ENCODE results near the gene RAB31. TPM values are rescaled to one million over a fixed set of nuclear protein-coding genes. Genes with fewer than 3 reads are reported as not detected.
A peak's percentile ranks its signal among the peaks of the same experiment; 100 is the strongest.

RAB31 gene
- total and polyA plus RNA-seq, 2 of the 13 experiments (the other 11 are each of a cell fraction or from before 2014, with no cell fraction given), result 1.1 to 1.7 TPM

DNA sequence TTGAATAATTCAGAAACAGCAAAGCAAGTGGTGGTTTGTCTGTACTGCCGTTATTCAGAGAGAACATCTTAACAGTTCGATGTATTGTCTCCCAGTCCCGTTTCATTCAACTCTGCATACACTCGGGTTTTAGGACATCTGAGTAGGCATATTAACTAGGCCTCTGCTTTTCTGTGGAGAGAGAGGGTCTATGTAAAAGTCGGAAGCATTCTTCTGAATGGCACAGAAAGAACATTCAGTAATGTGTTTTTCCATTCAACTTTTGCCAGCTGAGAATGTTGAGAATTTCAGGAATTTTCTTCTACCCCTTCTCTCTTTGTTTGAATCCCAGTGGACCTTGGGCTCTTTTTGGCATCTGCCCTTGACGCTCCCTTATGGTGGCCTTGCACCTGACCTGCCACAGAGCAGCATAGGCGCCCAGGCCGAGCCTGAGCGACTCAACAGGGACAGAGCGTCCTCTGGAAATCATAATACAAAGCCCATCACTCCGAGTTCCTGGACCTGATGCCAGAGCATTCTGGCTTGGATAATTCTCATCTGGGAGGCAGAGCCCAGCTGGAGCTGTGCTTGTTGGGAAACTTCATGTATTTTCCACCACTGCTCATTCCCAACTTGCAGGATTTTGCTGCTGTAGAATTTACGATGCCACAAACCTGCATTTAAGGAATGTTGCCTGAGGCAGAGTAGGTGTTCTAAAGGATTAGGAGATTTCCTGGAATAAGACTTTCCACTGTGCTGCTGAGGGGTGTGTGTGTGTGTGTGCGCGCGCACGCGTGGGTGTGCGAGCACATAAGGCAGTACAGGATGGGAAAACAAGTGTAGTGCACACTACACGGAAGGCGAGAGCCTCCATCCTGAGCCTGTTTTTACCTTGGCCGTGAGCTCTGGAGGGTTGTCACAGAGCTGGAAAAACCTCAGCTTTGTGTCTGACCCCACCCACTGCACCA lies 100.5 kb downstream of the RAB31 start (continued):
- TF ChIP-seq ZNF432 (CRISPR knock-in tag; IDR thresholded peaks at IDR 0.05; ENCODE audit: borderline replicate concordance), result no peak
- TF ChIP-seq NFKB2 (CRISPR knock-in tag; IDR thresholded peaks at IDR 0.05; ENCODE audit: borderline replicate concordance), result no peak
- no peak for TF ChIP-seq ZBTB34 (CRISPR knock-in tag; IDR thresholded peaks at IDR 0.05)
- TF ChIP-seq ZBTB2 (CRISPR knock-in tag; IDR thresholded peaks at IDR 0.05; ENCODE audit: low read depth), result no peak
- no peak for TF ChIP-seq RNF219 (CRISPR knock-in tag; IDR thresholded peaks at IDR 0.05)
- no peak for TF ChIP-seq NFE2L1 (CRISPR knock-in tag; IDR thresholded peaks at IDR 0.05; ENCODE audit: borderline replicate concordance)
- TF ChIP-seq SRF (IDR thresholded peaks at IDR 0.05; ENCODE audit: low read depth, low read length), result no peak
- TF ChIP-seq ZBTB21 (CRISPR knock-in tag; IDR thresholded peaks at IDR 0.05), result no peak
- TF ChIP-seq ZNF383 (CRISPR knock-in tag; IDR thresholded peaks at IDR 0.05; ENCODE audit: borderline replicate concordance), result no peak
- TF ChIP-seq MAZ (IDR thresholded peaks at IDR 0.05; ENCODE audit: borderline replicate concordance, low read depth, low read length), result no peak
- TF ChIP-seq MAZ (CRISPR knock-in tag; IDR thresholded peaks at IDR 0.05; ENCODE audit: low read depth), result no peak
- no peak for TF ChIP-seq THAP9 (CRISPR knock-in tag; IDR thresholded peaks at IDR 0.05; ENCODE audit: borderline replicate concordance)
- TF ChIP-seq PPARG (CRISPR knock-in tag; conservative IDR thresholded peaks at IDR 0.05), result peak; percentile 69; the same call in 1 of the 2 replicates
- TF ChIP-seq ZNF564 (CRISPR knock-in tag; IDR thresholded peaks at IDR 0.05), result no peak
- TF ChIP-seq ZZZ3 (CRISPR knock-in tag; IDR thresholded peaks at IDR 0.05; ENCODE audit: borderline replicate concordance), result no peak
- TF ChIP-seq, protein P1, sequence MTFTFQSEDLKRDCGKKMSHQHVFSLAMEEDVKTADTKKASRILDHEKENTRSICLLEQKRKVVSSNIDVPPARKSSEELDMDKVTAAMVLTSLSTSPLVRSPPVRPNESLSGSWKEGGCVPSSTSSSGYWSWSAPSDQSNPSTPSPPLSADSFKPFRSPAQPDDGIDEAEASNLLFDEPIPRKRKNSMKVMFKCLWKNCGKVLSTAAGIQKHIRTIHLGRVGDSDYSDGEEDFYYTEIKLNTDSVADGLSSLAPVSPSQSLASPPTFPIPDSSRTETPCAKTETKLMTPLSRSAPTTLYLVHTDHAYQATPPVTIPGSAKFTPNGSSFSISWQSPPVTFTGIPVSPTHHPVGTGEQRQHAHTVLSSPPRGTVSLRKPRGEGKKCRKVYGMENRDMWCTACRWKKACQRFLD (CRISPR knock-in tag; IDR thresholded peaks at IDR 0.05; ENCODE audit: borderline replicate concordance), result no peak
